AG04449 (cell line): ENCODE data around the gene ARSI.

Experiments used
- CTCF ChIA-PET: fragments of 350-600 bp; formaldehyde crosslinking; extraction: SDS; loops from one replicate; lab custom pipeline; 2021; ENCODE audit warnings: antibody characterized with exemption; lab: Yijun Ruan, JAX
- POLR2A ChIA-PET: fragments of 400-600, 350-600 bp; formaldehyde crosslinking; extraction: SDS; loops from one replicate; lab custom pipeline; 2020; ENCODE audit warnings: antibody characterized with exemption, inconsistent platforms; lab: Yijun Ruan, JAX
- DNase-seq: peaks from one replicate; pipeline ENCODE4 v3.0.0-alpha.2; 2010; ENCODE audit warnings: low read depth, low spot score
- H3K4me3 ChIP-seq: 2 replicates; pipeline ENCODE4 v1.5.1; 2011; ENCODE audit warnings: low read depth, mild to moderate bottlenecking, control low read depth, low read length
- TF ChIP-seq, protein P1 (sequence below): IDR thresholded peaks from one replicate; pipeline ENCODE4 v1.5.1; 2011; ENCODE audit warnings: mild to moderate bottlenecking, moderate library complexity, low read length, control low read depth, inconsistent platforms; ENCODE audit not compliant: insufficient read depth; ENCODE audit errors: missing control alignments

The ARSI gene

GRCh38 chr5:150296496-150296895 is 6.2 kb downstream of the ARSI start:
- POLR2A ChIA-PET: no interaction called here
- CTCF ChIA-PET: interaction anchor here (1.9 kb wide), 1 partner anchor 24 kb away, joined by 6 read pairs; no protein-coding TSS in a partner anchor
- TF ChIP-seq, protein P1, sequence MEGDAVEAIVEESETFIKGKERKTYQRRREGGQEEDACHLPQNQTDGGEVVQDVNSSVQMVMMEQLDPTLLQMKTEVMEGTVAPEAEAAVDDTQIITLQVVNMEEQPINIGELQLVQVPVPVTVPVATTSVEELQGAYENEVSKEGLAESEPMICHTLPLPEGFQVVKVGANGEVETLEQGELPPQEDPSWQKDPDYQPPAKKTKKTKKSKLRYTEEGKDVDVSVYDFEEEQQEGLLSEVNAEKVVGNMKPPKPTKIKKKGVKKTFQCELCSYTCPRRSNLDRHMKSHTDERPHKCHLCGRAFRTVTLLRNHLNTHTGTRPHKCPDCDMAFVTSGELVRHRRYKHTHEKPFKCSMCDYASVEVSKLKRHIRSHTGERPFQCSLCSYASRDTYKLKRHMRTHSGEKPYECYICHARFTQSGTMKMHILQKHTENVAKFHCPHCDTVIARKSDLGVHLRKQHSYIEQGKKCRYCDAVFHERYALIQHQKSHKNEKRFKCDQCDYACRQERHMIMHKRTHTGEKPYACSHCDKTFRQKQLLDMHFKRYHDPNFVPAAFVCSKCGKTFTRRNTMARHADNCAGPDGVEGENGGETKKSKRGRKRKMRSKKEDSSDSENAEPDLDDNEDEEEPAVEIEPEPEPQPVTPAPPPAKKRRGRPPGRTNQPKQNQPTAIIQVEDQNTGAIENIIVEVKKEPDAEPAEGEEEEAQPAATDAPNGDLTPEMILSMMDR: no peak
- no peak for DNase-seq
- no peak overlapping the region for H3K4me3 ChIP-seq

DNA sequence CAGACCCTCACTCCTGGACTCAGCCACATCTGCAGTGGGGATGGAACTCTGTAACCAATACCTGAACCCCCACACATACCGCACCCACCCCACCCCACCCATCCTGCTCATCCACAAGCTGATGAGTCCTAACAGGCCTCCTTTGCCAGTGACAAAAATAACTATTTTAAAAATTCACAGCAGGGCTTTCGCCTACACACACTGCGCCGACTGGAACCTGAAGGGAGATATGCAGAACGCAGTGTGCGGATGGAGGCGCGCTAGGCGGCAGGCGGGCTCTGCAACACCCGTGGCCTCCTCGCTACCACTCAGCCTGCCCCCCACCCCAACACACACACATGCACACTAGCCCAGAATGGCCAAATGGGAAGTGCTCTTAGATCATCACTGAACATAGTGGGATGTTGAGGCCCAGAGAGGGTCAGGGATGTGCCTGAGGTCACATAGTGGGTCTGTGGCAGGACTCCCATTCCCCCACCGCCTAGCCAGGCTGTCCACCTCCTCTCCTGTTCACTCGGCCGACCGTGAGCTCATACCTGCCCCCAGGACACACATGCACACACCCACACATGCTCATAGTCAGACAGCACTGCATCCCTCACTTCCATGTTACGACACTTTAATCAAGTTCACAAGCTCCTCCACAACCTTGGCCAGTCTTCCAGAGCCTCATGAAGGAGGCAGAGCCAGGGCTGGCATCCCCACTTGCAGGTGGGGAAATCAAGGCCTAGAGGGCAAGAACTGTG is 6.8 kb downstream of the ARSI start:
- no peak overlapping the region for H3K4me3 ChIP-seq
- CTCF ChIA-PET: interaction anchor here (1.9 kb wide), 1 partner anchor 24 kb away, joined by 6 read pairs; no protein-coding TSS in a partner anchor
- POLR2A ChIA-PET: no interaction called here
- TF ChIP-seq, protein P1: no peak
- no peak for DNase-seq

GRCh38 chr5:150295172-150295634 is 7.5 kb downstream of the ARSI start:
- ChIA-PET CTCF (interaction anchor here (1.1 to 2.1 kb wide), 3 partner anchors 8 to 55 kb away, joined by 5 to 6 read pairs (median 6); partner anchors contain the start of gene ARSI), POLR2A (no interaction called here)
- TF ChIP-seq, protein P1: no peak
- no peak for DNase-seq
- no peak overlapping the region for H3K4me3 ChIP-seq

GRCh38 chr5:150294551-150295071 is 8.1 kb downstream of the ARSI start:
- ChIA-PET CTCF (interaction anchor here (0.6 to 2.1 kb wide), 4 partner anchors 9 to 56 kb away, joined by 3 to 6 read pairs (median 6); partner anchors contain the start of gene ARSI), POLR2A (no interaction called here)
- DNase-seq: no peak
- H3K4me3 ChIP-seq: no peak overlapping the region
- TF ChIP-seq, protein P1: no peak

GRCh38 chr5:150293091-150293941 is 9.4 kb downstream of the ARSI start:
- TF ChIP-seq, protein P1: no peak
- ChIA-PET CTCF (interaction anchor here (2.1 to 2.6 kb wide), 2 partner anchors 9 to 10 kb away, joined by 6 to 8 read pairs; partner anchors contain the start of gene ARSI), POLR2A (no interaction called here)
- H3K4me3 ChIP-seq: no peak overlapping the region
- DNase-seq: no peak
